ENCODE measurements around the gene ADGRG2. TPM values are rescaled to one million over a fixed set of nuclear protein-coding genes. Genes with fewer than 3 reads are reported as not detected.

ADGRG2 gene
- total RNA-seq, 2 donors from 2014 or later, result 5.9 to 9.4 TPM

DNA sequence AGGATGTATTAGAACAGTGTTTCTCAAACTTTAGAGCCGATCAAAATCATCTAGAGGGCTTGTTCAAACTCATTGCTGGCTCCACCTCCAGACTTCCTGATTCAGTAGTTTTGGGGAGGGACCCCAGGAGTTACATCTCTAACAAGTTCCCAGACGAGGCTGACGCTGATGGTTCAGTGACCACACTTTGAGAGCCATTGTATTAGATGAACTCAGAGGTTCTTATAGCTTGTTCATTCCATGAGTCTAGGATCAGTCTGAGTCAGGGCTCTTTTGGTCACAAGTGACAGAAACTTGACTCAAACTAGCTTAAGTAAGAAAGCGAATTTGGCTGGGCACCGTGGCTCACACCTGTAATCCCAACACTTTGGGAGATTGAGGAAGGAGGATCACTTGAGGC lies 11.5 kb upstream of the ADGRG2 start:
- Histone ChIP-seq H3K36me3 (ENCODE audit: control insufficient read depth, insufficient read depth, low read length) (no peaks in the 10 kb centered on the region), H3K9ac (ENCODE audit: extremely low read depth, low read length, poor library complexity, severe bottlenecking) (no peak overlapping the region), H3K4me1 (ENCODE audit: control insufficient read depth, insufficient read depth, low read length) (no peaks in the 10 kb centered on the region), H3K9me3 (ENCODE audit: control insufficient read depth, low read length) (no peaks in the 10 kb centered on the region), H3K27me3 (ENCODE audit: control insufficient read depth, insufficient read depth, low read length, poor library complexity, severe bottlenecking) (no peaks in the 10 kb centered on the region), H3K4me3 (ENCODE audit: low read length) (no peak overlapping the region), H3K27ac (ENCODE audit: low read depth, low read length) (no peak overlapping the region)
- 80 to 96% methylated on average over 1 to 5 of the region's 5 CpGs for WGBS, 2 experiments (ENCODE audit: insufficient coverage in 1 of 2, insufficient read length in 1 of 2)
- Mint-ChIP-seq H3K36me3 (ENCODE audit: low read depth) (no peaks in the 10 kb centered on the region), H3K9me3 (peaks cover 46% of the 10 kb centered on the region), H3K4me3 (no peak overlapping the region), H3K27me3 (ENCODE audit: insufficient read depth) (peaks cover 3% of the 10 kb centered on the region), H3K4me1 (no peaks in the 10 kb centered on the region), H3K27ac (no peak overlapping the region)
- no peak for DNase-seq
- TF ChIP-seq CTCF (conservative IDR thresholded peaks at IDR 0.05), result no peak

- Histone ChIP-seq H3K4me3 (ENCODE audit: low read length) (no peak overlapping the region), H3K4me1 (ENCODE audit: control insufficient read depth, insufficient read depth, low read length) (no peaks in the 10 kb centered on the region), H3K36me3 (ENCODE audit: control insufficient read depth, insufficient read depth, low read length) (no peaks in the 10 kb centered on the region), H3K27me3 (ENCODE audit: control insufficient read depth, insufficient read depth, low read length, poor library complexity, severe bottlenecking) (no peaks in the 10 kb centered on the region), H3K9ac (ENCODE audit: extremely low read depth, low read length, poor library complexity, severe bottlenecking) (no peak overlapping the region), H3K9me3 (ENCODE audit: control insufficient read depth, low read length) (no peaks in the 10 kb centered on the region), H3K27ac (ENCODE audit: low read depth, low read length) (no peak overlapping the region)
- no peak for DNase-seq
- H3K4me1 Mint-ChIP-seq, result no peaks in the 10 kb centered on the region
- WGBS, 2 experiments (ENCODE audit: insufficient coverage in 1 of 2, insufficient read length in 1 of 2), result 94% methylated on average over 2 of the region's 2 CpGs; no CpG with 5 or more reads in 1 of the 2 experiments
- no peak overlapping the region for H3K4me3 Mint-ChIP-seq
- peaks cover 50% of the 10 kb centered on the region for H3K9me3 Mint-ChIP-seq
- no peaks in the 10 kb centered on the region for H3K36me3 Mint-ChIP-seq (ENCODE audit: low read depth)
- H3K27me3 Mint-ChIP-seq (ENCODE audit: insufficient read depth), result peaks cover 3% of the 10 kb centered on the region
- TF ChIP-seq CTCF (conservative IDR thresholded peaks at IDR 0.05), result no peak
- no peak overlapping the region for H3K27ac Mint-ChIP-seq
Measured at GRCh38 chrX:19133231-19133630, 11.0 kb upstream of the ADGRG2 start.

DNA sequence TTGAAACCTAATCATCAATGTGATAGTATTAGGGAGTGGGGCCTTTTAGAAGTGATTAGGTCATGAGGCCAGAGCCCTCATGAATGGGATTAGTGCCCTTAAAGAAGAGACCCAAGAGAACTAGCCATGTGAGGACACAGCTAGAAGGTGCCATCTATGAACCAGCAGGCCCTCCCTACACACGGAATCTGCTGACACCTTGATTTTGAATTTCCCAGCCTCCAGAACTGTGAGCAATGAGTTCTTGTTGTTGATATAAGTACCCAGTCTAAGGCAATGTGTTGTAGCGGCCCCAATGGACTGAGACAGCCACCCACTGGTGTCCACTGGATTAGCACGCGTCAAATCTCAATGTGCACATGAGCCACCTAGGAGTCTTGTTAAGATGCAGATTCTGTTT lies 8.4 kb upstream of the ADGRG2 start:
- peaks cover 66% of the 10 kb centered on the region for H3K9me3 Mint-ChIP-seq
- no peak for DNase-seq
- H3K4me3 Mint-ChIP-seq, result no peak overlapping the region
- no peaks in the 10 kb centered on the region for H3K4me1 Mint-ChIP-seq
- no peak overlapping the region for H3K27ac Mint-ChIP-seq
- Histone ChIP-seq H3K4me3 (ENCODE audit: low read length) (no peak overlapping the region), H3K4me1 (ENCODE audit: control insufficient read depth, insufficient read depth, low read length) (no peaks in the 10 kb centered on the region), H3K36me3 (ENCODE audit: control insufficient read depth, insufficient read depth, low read length) (no peaks in the 10 kb centered on the region), H3K27ac (ENCODE audit: low read depth, low read length) (no peak overlapping the region), H3K9ac (ENCODE audit: extremely low read depth, low read length, poor library complexity, severe bottlenecking) (no peak overlapping the region), H3K27me3 (ENCODE audit: control insufficient read depth, insufficient read depth, low read length, poor library complexity, severe bottlenecking) (no peaks in the 10 kb centered on the region), H3K9me3 (ENCODE audit: control insufficient read depth, low read length) (no peaks in the 10 kb centered on the region)
- H3K27me3 Mint-ChIP-seq (ENCODE audit: insufficient read depth), result peaks cover 3% of the 10 kb centered on the region
- no peak for TF ChIP-seq CTCF (conservative IDR thresholded peaks at IDR 0.05)
- no peaks in the 10 kb centered on the region for H3K36me3 Mint-ChIP-seq (ENCODE audit: low read depth)
- 80 to 96% methylated on average over 1 to 4 of the region's 4 CpGs for WGBS, 2 experiments (ENCODE audit: insufficient coverage in 1 of 2, insufficient read length in 1 of 2)

Measured in endodermal cell (in vitro differentiated cells).